Stomach (tissue), 4 donors: ENCODE measurements around the gene KLHL3.

ENCODE experiments used
- POLR2A ChIP-seq, 4 donors: fragments of 450-650 bp; IDR thresholded peaks; one replicate each; pipeline ENCODE4 v1.6.1; 2016; ENCODE audit warnings: antibody characterized with exemption in 4 of 4, control low read depth in 2 of 4, mild to moderate bottlenecking in 1 of 4, moderate library complexity in 1 of 4
- POLR2AphosphoS5 ChIP-seq, 3 donors: sonication (generic); formaldehyde crosslinking; IDR thresholded peaks; one replicate each; pipeline ENCODE4 v1.6.1; 2016; ENCODE audit warnings: antibody characterized with exemption in 3 of 3

GRCh38 chr5:137572042-137572695, 163.7 kb downstream of the KLHL3 start:
- TF ChIP-seq POLR2AphosphoS5 (IDR thresholded peaks at IDR 0.05) (no peak), POLR2A (IDR thresholded peaks at IDR 0.05) (no peak)
